Vagina (tissue), 2 donors: ENCODE results near the gene C13orf46. TPM values are rescaled to one million over a fixed set of nuclear protein-coding genes. Genes with fewer than 3 reads are reported as not detected.

Experiments
- DNase-seq, 2 donors: peaks; one replicate each; pipeline ENCODE4 v3.0.0-alpha.2; 2017; ENCODE audit errors: extremely low spot score in 2 of 2
- H3K27ac ChIP-seq: fragments of 200-600 bp; sonication (generic); one replicate; pipeline ENCODE4 v1.5.1; 2019
- H3K27me3 ChIP-seq: fragments of 200-600 bp; sonication (generic); one replicate; pipeline ENCODE4 v1.5.1; 2019
- H3K36me3 ChIP-seq, 2 donors: fragments of 200-600 bp; sonication (generic); one replicate each; pipeline ENCODE4 v1.5.1; 2017 to 2019
- H3K4me1 ChIP-seq: fragments of 200-600 bp; sonication (generic); one replicate; pipeline ENCODE4 v1.5.1; 2019
- H3K4me3 ChIP-seq, 2 donors: fragments of 200-600 bp; sonication (generic); 1 replicate in 1 of 2; 2 replicates in 1 of 2; pipeline ENCODE4 v1.5.1; 2016 to 2019
- H3K9me3 ChIP-seq: fragments of 200-600 bp; sonication (generic); one replicate; pipeline ENCODE4 v1.5.1; 2019
- POLR2A ChIP-seq, 2 donors: fragments of 450-650 bp; IDR thresholded peaks; one replicate each; pipeline ENCODE4 v1.6.1; 2017; ENCODE audit warnings: antibody characterized with exemption in 2 of 2, mild to moderate bottlenecking in 2 of 2, moderate library complexity in 2 of 2
- POLR2AphosphoS5 ChIP-seq, 2 donors: sonication (generic); formaldehyde crosslinking; IDR thresholded peaks; one replicate each; pipeline ENCODE4 v1.9.0; 2017; ENCODE audit warnings: antibody characterized with exemption in 2 of 2, mild to moderate bottlenecking in 2 of 2, low read depth in 1 of 2; ENCODE audit not compliant: insufficient read depth in 1 of 2
- intact Hi-C: fragments of 100-400 bp; cut with DNase I; formaldehyde crosslinking; loops from one replicate; pipeline ENCODE4 v1.15.1; 2023
- total RNA-seq: library from RNA; depleted of rRNA; stranded (reverse); fragments of >200 nt; gene quantifications from one replicate; pipeline ENCODE4 v1.2.3, GENCODE V29; 2016
- TF ChIP-seq, protein P1 (sequence below), 3 experiments: fragments of 450-650 bp in 2 of 3; fragments of 200-600 bp in 1 of 3; sonication (generic) in 1 of 3; IDR thresholded peaks; one replicate each; pipeline ENCODE4 v1.5.1; 2017 to 2019; ENCODE audit warnings: antibody characterized with exemption in 3 of 3, mild to moderate bottlenecking in 2 of 3, moderate library complexity in 2 of 3

Gene C13orf46
- total RNA-seq, 1 donor from 2014 or later = not detected

DNA sequence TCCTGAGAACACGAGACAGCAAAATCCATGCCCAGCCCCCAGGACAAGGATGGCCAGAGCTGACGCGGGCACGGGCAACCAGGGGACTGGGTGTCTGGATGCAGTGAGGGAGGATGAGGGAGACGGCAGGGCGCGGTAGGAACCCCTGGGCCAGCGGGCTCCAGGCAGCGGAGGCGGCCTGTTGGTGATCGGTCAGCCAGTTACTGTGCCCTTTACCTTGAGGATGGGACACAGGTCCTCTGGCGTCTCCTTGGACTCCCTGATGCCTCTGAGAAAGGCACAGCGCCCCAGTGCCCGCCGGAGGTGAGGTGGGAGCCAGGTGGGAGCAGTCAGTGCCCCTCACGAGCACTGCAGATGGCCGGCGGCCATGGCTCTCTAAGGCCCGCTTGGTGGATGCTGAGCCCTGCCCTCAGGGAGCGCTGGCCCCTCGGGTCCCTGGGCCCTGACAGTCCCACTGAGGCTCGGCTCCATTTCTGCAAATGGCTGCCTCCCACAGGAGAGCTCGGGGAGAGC is 31.2 kb downstream of the C13orf46 start:
- Histone ChIP-seq H3K27ac (no peak overlapping the region), H3K36me3 (no peaks in the 10 kb centered on the region), H3K27me3 (no peaks in the 10 kb centered on the region), H3K4me1 (peaks cover 15% of the 10 kb centered on the region), H3K9me3 (no peaks in the 10 kb centered on the region), H3K4me3 (no peak overlapping the region)
- TF ChIP-seq, protein P1, sequence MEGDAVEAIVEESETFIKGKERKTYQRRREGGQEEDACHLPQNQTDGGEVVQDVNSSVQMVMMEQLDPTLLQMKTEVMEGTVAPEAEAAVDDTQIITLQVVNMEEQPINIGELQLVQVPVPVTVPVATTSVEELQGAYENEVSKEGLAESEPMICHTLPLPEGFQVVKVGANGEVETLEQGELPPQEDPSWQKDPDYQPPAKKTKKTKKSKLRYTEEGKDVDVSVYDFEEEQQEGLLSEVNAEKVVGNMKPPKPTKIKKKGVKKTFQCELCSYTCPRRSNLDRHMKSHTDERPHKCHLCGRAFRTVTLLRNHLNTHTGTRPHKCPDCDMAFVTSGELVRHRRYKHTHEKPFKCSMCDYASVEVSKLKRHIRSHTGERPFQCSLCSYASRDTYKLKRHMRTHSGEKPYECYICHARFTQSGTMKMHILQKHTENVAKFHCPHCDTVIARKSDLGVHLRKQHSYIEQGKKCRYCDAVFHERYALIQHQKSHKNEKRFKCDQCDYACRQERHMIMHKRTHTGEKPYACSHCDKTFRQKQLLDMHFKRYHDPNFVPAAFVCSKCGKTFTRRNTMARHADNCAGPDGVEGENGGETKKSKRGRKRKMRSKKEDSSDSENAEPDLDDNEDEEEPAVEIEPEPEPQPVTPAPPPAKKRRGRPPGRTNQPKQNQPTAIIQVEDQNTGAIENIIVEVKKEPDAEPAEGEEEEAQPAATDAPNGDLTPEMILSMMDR (IDR thresholded peaks at IDR 0.05) = no peak
- TF ChIP-seq POLR2A (IDR thresholded peaks at IDR 0.05) (no peak), POLR2AphosphoS5 (IDR thresholded peaks at IDR 0.05; ENCODE audit: insufficient read depth in 1 of 2, low read depth in 1 of 2) (no peak)
- no peak for DNase-seq
- intact Hi-C loops = no loop called here

DNA sequence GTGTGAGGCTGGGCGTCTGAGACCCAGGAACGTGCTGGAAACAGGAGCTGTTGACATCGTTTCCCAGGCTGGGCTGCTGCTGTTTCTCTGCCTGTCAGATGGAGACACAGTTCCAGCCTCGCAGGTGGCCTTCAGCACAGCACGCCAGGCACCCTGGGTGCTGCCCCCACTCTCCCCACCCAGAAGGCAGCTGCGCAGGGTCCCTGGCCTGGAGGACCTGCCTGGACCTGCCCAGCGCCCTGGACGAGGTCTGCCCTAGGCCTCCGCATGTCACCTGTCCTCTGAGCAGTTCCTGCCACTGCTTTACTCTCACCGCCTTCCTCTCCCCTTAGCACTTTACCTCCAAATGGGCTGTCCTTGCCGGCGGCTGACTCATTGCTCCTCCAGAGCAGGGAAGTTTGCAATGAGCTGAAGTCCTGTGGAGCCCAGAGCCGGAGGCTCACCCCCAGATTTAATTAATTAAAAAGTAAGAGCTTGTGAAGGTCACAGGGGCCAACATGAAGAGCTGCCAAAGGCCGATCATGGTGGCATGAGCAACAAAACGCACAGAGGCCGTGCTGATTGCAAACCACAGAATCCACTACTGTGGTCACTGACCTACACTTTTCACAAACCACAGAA is 32.2 kb downstream of the C13orf46 start:
- H3K9me3 ChIP-seq = no peaks in the 10 kb centered on the region
- DNase-seq = no peak
- no peaks in the 10 kb centered on the region for H3K27me3 ChIP-seq
- H3K4me1 ChIP-seq = peaks cover 9% of the 10 kb centered on the region
- H3K4me3 ChIP-seq = no peak overlapping the region
- no peak overlapping the region for H3K27ac ChIP-seq
- TF ChIP-seq POLR2A (IDR thresholded peaks at IDR 0.05) = no peak
- TF ChIP-seq, protein P1 (IDR thresholded peaks at IDR 0.05) = no peak
- no peak for TF ChIP-seq POLR2AphosphoS5 (IDR thresholded peaks at IDR 0.05; ENCODE audit: insufficient read depth in 1 of 2, low read depth in 1 of 2)
- no peaks in the 10 kb centered on the region for H3K36me3 ChIP-seq
- intact Hi-C loops = no loop called here

DNA sequence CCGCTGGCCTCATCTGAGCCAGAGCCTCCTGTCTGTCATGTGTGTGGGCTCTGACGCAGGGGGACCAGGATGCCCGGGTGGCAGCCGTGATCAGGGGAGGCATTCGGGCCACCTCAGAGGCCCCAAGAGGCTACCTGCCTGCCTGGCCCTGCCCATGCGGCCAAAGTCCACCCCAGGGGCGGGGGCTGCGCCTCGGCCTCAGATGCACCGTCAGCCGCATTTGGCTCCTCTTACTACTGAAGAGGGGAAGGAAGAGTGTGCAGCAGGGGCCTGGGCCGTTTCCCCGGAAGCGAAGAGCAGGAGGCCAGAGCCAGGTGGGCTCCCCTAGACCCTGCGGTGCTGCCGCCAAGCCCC is 34.0 kb downstream of the C13orf46 start:
- Histone ChIP-seq H3K4me1 (peaks cover 21% of the 10 kb centered on the region), H3K27ac (no peak overlapping the region), H3K36me3 (no peaks in the 10 kb centered on the region), H3K27me3 (no peaks in the 10 kb centered on the region), H3K9me3 (no peaks in the 10 kb centered on the region), H3K4me3 (no peak overlapping the region)
- TF ChIP-seq POLR2AphosphoS5 (IDR thresholded peaks at IDR 0.05; ENCODE audit: insufficient read depth in 1 of 2, low read depth in 1 of 2) (no peak), POLR2A (IDR thresholded peaks at IDR 0.05) (no peak)
- TF ChIP-seq, protein P1 (IDR thresholded peaks at IDR 0.05) = no peak
- DNase-seq = no peak
- intact Hi-C loops = no loop called here

DNA sequence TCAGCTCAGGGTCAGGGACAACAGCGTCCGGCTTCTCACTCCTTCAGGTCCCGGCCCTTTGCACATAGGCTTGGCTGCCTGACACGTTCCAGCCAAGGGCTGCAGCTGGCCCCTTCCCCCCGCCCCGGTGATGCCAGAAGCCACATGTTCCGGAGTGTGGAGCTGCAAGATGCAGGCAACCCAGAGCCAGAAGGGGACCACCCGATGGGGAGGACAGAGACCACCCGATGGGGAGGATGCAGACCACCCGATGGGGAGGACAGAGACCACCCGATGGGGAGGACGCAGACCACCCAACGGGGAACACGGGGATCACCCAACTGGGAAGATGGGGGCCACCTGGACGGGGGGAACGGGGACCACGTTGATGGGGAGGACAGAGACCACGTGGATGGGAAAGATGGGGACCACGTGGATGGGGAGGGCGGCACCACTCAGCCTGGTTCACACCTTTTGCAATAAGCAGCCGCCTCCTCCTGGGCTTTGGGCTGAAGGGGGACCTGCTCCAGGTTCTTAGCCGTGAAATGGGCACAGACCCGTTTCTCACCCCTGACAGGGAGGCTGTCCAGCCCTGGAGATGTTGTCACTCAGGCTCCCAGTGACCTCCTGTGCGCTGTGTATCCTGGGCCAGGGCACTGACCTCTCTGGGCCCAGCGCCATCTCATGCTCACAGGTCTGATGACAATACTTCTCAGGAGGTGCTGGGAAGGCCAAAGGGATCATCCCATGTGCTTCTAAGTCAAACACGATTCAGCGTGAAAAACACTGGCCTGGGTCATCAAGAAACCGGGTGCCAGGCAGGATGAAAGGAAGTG is 34.5 kb downstream of the C13orf46 start:
- H3K4me1 ChIP-seq = peaks cover 24% of the 10 kb centered on the region
- no peak for DNase-seq
- no peaks in the 10 kb centered on the region for H3K27me3 ChIP-seq
- no peak overlapping the region for H3K4me3 ChIP-seq
- intact Hi-C loops = no loop called here
- H3K36me3 ChIP-seq = no peaks in the 10 kb centered on the region
- no peak for TF ChIP-seq POLR2A (IDR thresholded peaks at IDR 0.05)
- TF ChIP-seq POLR2AphosphoS5 (IDR thresholded peaks at IDR 0.05; ENCODE audit: insufficient read depth in 1 of 2, low read depth in 1 of 2) = no peak
- TF ChIP-seq, protein P1 (IDR thresholded peaks at IDR 0.05) = no peak
- H3K9me3 ChIP-seq = no peaks in the 10 kb centered on the region
- H3K27ac ChIP-seq = no peak overlapping the region

DNA sequence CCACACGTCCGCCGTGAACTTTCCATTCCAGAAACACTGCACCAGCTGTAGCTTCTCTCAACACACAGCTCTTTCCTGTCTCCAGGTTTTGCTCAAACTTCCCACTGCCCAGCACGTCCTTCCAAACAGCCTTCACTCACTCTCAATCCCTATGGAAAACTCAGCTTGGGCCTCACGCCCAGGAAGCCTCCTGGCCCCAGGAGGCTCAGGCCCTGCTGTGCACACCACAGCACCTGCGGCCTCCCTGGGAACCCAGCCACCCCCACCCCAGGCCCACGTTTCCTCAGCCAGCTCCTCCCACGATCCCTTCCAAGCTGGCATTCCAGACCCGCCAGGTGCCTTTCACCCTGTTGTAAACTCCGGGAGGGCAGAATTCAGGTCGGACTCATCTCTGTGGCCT is 35.2 kb downstream of the C13orf46 start:
- H3K36me3 ChIP-seq = no peaks in the 10 kb centered on the region
- intact Hi-C loops = no loop called here
- H3K9me3 ChIP-seq = no peaks in the 10 kb centered on the region
- no peak for DNase-seq
- no peaks in the 10 kb centered on the region for H3K27me3 ChIP-seq
- no peak overlapping the region for H3K27ac ChIP-seq
- no peak for TF ChIP-seq POLR2AphosphoS5 (IDR thresholded peaks at IDR 0.05; ENCODE audit: insufficient read depth in 1 of 2, low read depth in 1 of 2)
- TF ChIP-seq, protein P1 (IDR thresholded peaks at IDR 0.05) = no peak
- H3K4me1 ChIP-seq = peaks cover 24% of the 10 kb centered on the region
- no peak overlapping the region for H3K4me3 ChIP-seq
